NCI-H2171 treated with DMSO at 0.1 percent for 48 hours (cell line): ENCODE results near the gene ZNF597.
"Not testable (repeated sequence)": the region's sequence is repeated elsewhere in the genome, so short reads cannot be mapped to it uniquely, and the experiment has no call there.

Experiments used
- DNase-seq: peaks from one replicate; lab custom pipeline; 2025; lab: John Stamatoyannopoulos, UW

The ZNF597 gene

DNA sequence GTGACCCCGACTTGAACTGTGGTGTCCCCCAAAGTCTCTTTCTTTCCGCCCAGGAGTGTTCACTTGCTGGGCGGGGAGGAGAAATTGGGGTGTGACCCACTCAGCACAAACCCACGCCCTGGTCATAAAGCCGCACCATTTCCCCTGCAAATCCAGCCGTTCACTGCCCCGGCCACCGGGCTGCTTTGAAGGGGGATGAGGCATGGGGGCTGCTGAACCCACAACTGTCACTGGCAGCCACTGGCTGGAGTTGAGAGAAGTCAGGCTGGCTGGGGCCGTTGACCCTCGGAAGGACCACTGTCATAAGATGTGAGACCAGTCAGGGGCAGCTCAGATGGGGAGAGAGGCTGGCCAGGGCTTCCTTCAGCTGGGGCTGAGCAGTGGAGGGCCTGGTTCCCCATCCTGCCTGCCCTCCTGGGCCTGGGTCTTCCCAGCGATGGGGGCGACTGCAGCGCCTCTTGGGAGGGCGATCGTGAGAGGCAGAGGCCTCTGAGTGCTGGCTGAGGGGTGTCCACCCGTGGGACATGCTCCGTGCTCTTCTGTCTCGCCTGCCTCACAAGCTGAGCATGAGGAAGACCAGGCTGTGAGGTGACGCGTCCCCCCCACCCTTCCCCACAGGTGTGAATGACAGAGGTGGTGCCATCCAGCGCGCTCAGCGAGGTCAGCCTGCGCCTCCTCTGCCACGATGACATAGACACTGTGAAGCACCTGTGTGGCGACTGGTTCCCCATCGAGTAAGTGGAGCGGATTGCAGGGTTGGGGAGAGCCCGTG, 32.5 kb upstream of the ZNF597 start:
- DNase-seq = no peak

DNA sequence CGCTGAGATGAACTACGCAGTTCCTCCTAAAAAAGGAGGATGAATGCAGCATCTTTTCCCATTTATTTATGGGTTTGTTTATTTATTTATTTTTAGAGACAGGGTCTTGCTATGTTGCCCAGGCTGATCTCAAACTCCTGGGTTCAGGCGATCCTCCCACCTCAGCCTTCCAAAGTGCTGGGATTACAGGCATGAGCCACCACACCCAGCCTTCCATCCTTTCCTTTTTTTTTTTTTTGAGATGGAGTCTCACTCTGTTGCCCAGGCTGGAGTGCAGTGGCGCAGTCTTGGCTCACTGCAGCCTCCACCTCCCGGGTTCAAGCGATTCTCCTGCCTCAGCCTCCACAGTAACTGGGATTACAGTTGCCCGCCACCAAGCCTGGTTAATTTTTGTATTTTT, 31.6 kb upstream of the ZNF597 start:
- not testable (repeated sequence) for DNase-seq

DNA sequence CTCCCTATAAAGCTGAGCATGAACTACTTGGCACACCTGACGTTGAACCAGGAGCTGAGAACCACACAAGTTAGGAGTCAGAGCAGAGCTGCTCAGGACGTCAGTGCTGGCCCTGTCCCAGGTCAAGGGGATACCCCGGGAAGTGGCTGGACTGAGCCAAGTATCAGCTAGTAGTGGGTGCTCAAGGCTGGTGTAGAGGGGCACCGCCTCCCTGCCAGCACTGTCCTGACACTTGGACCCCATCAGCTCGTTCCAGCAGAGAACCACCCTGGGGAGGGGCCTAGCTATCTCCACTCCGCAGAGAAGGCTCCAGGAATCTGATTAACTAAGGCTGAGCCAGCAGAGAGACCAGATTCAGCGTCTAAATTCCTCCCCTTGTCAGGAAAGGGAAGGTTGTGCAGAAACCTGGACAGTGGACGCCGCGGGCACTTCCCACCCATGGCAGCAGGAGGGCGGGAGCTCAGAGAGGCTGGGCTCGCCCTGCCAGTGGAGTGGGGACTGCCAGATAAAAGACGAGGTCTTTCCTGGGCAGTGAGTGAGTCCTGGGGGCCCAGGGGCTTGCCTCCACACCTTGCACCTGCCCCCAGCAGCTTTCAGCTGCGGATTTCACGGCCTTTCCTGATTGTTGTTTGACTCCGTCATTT, 31.0 kb upstream of the ZNF597 start:
- no peak for DNase-seq

DNA sequence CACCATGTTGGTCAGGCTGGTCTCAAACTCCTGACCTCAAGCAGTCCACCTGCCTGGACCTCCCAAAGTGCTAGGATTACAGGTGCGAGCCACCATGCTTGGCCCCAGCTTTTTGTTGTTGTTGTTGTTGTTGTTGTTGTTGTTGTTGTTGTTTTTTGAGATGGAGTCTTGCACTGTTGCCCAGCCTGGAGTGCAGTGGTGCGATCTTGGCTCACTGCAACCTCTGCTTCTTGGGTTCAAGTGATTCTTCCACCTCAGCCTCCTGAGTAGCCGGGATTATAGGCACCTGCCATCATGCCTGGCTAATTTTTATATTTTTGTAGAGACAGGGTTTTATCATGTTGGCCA, 30.3 kb upstream of the ZNF597 start:
- DNase-seq = not testable (repeated sequence)

DNA sequence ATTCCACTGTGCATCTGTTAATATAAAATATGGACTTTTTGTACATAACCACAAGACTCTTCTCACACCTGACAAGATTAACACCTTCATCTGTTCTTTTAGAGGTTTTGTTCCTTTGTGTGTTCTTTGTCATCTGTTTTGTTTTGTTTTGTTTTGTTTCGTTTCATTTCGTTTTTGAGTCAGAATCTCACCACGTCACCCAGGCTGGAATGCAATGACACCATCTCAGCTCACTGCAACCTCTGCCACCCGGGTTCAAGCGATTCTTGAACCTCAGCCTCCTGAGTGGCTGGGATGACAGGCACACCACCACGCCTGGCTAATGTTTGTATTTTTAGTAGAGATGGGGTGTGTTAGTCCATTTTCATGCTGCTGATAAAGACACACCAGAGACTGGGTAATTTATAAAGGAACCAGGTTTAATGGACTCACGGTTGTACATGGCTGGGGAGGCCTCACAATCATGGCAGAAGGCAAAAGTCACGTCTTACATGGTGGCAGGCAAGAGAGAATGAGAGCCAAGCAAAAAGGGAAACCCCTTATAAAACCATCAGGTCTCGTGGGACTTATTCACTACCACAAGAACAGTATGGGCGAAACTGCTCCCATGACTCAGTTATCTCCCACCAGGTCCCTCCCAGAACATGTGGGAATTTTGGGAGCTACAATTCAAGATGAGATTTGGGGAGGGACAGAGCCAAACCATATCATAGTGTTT, 29.7 kb upstream of the ZNF597 start:
- DNase-seq = no peak

DNA sequence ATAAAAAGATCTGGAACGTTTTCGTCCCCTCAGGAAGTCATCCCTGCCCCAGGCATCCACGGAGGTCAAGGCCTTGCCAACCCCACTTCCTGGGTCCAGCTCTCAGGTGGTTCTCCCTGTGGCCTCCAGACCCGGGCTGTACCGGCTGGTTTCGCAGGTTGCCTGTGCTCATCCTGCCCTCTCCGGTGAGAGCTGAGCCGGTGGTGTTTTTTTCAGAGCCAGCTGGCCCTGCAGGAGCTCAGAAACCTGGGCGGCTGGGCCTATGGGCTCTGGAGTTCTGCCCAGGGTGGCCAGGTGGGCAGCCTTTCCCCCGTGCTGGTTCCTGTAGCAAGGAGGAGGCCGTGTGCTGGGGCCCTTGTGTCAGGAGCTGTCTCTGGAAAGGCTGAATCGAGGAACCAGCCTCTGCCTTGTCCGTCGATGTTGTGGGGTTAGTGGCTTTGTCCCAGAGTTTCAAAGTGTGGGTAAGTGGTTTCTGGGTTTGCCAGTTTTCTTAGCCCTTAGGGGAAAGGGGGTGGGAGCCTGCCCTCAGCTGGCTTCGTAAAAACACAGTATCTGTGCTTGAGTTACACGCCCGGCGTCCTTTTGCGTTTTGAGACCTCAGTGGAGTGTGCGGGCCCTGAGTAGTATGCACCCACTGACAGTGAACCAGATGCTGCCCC, 28.3 kb upstream of the ZNF597 start:
- DNase-seq = peak; percentile 3

DNA sequence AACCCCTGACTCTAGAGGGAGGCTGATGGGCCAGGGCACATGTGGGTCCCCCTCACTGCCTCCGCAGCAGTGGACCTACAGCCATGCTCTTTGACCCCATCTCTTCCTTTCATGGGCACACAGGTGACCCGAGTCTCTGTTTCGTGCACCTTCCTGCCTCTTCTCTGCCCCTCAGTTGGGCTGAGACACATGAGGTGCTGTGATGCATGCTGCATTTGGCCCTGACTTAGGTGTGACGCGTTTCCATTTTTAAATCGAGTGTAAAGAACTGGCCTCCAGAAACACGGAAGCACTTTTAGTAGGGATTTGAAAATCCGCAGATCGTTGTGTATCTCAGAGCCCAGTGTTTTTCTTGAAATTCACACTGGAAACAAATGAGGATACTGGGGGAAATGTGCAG, 27.4 kb upstream of the ZNF597 start:
- no peak for DNase-seq

DNA sequence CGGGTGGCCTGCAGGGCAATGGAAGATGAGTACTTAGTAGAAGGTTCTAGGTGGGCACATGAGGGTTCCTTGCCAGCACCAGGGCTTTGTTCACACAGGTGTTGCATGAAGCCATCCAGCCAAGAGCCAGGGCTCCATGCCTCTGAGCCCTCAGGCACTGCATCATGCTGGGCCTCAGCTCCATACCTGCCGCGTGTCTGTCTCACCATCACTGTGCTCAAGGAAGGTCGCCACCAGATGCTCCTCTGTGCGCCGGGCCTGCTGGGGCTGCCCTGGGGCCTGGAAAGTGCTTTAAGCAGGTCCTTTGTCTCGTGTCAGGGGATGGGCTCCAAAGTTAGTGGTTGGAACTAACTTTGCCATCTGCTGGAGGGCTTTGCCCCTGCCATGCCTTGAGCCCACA, 26.4 kb upstream of the ZNF597 start:
- DNase-seq = no peak

DNA sequence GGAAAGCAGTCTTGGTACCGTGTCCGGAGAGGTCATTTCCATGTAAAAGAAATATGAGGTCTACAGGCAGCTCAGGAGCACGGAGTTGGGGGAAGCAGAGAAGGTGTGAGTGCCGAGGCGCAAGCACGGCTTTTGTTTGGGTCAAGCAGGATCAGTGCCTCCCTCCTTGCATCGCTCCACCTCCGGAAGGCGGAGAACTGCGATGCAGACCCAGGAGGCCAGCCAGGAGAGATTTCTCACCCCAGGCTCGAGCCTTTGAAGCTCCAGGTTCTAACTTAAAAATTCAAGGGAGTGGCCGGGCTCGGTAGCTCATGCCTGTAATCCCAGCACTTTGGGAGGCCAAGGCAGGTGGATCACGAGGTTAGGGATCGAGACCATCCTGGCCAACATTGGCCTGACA, 25.2 kb upstream of the ZNF597 start:
- DNase-seq = no peak

DNA sequence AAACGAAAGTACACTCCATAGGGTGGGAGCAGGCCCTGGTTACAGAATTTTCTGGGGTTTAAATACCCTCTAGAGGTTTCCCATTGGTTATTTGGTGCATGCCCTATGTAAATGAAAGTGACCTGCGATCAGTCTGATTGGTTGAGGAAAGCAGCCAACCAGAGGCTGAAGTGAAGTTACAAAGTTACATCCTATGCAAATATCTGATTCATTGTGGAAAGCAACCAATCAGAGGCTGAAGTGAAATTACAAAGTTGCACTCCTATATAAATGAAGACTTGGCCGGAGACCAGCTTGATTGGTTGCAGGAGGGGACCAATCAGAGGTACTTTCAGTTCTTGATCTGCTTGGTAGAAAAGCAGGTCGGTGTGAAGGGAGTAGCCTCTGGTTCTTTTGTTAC, 24.6 kb upstream of the ZNF597 start:
- DNase-seq = no peak

DNA sequence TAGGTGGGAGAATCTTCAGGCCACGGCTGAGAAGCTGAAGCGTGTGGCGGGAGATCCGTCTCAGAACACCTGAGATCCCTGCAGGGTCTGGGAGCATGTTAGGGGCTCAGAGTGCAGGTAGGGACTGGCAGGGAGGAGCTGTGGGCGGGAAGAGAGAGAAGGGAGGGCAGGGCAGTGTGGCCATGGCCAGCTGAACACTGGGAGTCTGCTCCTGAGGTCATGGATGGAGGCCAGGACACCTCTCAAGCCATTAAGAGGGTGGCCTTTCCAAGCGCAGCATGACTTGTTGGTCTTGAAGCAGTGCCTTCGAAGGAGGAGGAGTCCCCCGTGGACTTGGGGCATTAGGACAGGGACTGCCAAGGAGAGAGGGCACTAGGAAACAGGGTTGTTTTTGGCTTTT, 23.9 kb upstream of the ZNF597 start:
- DNase-seq = no peak

DNA sequence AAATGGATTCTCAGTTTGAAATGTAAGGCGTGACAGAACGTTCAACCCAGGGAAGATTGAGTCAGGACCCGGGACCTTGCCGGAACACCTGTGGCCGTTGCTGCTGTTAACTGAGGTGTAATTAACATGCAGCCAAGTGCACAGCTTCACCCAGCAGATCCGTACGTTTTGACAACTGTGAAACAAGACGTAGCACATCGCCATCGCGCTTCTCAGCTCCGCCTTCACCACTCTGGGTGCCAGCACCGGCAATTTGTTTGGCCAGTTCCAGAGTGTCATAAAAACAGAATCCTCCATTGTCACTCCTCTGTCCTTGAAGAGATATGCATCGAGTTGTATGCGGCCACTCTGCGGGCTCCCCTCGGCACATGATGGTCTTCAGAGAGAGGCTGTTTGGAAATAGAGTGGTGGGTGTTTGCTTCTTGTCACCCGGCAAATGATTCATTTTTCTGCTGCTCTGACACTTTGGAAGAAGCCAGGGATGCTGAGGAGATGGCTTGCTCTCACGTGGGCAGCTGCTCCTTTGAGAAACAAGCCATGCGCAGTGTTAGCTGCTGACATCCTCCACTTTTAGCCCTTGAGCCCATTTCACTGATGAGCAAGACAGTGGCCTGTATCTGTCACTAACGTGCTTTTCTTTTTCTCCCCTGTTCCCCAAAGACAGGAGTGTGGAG, 22.7 kb upstream of the ZNF597 start:
- DNase-seq = no peak

DNA sequence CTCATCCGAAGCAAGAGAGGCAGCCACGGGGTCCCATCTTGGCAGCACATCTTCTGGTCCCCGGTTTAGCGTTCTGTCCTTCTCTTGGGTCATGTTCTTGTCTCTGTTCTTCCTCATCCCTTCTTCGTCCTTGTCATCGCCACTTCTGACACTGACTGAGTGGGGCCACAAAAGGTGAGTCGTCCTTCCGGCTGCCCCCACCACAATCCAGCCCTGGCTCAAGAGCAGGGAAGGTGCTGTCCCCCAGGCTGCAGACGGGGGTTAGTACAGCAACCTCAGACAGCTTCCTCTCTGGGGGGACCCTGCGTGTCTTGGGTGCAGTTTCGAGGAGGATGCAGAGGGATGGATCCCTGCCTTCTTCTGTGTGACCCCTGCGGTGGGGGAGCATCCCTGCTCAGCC, 22.0 kb upstream of the ZNF597 start:
- no peak for DNase-seq

DNA sequence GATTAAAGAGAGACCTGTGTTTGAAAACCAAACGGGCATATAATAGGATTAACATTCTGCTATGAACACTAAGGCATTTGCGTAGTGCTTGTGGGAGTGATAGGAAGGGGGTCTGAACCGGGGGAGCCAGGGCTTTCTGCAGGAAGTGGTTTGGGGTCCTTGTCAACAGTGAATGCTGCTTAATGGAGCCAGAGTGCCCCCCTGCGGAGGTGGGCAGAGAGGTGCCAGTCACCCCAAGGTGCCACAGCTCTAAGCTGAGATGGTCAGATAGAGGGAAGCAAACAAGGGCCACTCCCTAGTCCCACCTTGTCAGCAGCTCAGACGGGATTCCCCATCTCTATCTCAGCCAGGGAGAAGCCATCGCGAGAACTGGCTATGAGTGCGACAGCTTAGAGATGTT, 17.8 kb upstream of the ZNF597 start:
- DNase-seq = no peak

DNA sequence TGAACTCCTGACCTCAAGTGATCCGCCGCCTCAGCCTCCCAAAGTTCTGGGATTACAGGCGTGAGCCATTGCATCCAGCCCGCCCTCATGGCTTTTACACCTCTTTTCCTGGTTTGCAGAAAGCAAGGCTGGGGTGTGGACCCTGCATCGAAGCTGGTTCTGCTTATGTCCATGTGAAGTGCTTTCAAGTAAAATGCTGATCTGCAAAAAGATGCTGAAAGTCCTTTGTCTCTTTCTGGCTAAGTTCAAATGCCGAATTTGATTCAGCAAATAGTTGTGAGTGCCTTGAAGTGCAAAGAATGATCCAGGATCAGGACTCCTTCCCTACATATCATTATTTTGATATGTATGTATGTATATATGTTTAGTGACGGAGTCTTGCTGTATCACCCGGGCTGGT, 17.3 kb upstream of the ZNF597 start:
- no peak for DNase-seq

DNA sequence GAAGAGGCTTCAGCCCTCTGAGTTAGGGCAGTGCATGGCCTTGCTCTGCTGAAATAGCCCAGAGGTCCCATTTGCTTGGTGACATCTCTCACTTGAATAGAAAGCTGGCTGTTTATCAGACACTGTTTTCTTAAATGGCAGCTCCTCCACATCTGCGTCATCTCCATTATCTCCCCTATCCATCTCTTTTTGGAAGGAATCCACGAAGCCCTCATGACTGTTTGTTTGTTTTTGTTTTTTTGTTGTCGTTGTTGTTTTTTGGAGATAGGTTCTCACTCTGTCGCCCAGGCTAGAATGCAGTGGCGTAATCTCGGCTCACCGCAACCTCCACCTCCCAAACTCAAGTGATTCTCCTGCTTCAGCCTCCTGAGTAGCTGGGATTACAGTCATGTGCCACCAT, 16.8 kb upstream of the ZNF597 start:
- DNase-seq = no peak

DNA sequence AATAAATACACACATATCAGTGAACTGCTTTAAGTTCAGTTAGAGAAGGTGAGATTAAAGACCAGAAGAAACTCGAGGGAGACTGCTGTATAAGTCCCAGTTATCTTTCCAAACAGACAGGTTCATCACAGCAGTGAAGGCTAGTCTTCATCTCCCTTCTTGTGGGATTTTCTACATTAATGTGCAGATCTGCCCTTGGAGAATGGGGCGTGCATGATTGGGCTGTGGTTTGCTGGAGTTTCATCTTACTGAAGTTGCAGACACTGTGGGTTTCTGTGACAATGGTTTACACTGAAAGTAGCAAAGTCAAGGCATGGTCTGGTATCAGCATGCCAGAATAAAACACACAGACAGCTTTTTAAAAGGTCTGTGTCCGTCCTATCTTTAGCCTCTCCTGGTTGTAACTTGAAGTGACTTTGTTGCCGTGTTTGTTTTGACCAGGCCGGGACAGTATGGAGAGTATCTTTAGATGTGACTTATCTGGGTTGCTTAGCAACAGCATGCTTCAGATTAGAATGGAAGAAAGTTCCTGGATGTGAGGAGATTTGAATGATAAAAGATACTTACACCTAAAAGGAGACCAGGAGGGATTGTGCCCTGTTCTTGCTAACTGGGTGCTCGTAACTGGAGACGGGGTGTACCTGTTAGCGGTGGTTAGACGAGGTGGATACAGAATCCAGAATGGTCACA, 16.2 kb upstream of the ZNF597 start:
- DNase-seq = no peak

DNA sequence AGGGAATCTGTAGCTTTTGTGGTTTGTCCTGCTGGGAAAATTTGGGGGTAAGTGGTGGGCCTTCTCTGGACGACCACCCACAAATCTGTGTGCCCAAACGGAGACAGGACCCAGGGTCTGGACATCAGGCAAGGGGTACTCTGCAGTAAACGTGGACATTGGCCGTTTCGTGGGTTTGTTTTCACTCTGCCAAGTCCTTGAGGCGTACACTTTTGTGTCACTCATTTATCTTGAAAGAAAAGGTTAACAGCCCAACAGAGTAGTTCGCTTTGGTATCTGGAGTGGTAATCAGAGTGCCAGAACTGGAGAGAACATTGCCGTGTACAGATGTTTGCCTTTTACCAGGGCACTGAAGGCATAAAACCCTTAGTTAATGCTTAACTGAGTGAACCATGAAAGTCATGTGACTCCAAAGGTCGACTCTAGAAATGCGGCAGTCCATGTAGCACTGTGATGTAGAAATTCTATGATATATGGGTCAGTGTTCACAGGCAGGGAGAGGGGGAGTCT, 15.6 kb upstream of the ZNF597 start:
- no peak for DNase-seq

DNA sequence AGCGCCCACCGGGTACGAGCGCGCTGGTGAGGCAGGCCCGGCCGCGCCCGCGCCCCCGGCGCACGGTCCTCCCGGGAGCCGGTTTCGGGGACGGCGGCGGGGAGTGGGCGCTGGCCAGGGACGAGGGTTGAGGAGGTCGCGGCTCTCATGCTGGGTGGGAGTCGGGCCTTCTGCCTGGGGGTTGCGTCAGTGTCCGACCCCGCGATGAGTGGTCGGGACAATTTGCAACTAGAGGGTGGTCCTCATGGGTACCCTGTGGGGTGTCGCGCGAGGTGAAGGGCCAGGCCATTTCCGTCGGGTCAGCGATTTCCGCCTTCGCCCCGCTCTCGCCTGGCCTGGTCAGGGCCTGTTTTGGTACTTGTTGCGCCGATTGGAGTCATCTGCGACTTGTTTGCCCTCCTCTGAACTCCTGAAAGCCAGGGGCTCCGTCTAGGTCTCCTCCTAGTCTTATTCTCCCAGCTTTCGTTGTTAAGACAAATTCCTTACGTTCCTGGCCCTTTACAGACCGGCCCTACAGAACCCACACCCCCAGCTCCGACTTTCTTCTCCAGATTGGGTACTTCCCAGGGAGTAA, 15.1 kb upstream of the ZNF597 start:
- DNase-seq = no peak

DNA sequence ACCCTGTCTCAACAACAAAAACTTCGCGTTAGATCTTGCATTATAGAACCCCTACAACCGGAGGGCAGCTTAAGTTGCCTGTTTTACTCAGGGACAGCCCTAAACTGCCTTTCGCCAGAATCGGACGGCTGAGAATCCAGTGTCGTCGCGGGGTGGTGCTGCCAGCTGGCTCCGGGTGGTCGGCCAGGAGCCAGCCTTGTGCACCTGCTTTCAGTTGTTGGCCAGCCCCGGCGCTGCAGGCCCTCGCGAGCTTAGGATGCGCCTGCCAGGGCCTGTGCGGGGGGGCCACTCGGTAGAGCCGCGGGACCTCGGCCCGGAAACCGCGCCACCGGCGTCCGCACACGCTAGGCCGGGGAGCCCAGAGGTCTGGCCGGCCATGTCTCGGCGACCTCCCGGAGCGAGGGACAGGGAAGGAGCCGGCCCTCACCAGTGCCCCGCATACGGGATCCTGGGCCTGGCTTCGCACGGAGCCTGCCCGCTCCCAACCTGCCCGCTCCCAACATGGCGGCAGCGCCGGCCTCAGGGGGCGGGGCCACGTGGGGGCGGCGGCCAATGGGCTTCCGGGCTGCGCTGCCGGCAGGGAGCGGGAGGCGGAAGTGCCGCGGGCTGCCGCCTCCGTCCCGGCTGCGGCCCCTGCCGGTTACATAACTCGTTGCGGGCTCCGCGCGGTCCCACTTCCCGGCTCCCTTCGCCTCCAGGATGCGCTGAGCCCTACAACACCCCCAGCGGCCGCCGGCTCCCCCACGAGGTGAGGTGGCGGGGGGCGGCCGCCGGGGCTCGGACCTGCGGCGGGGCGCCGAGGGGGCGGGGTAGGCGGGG, 14.3 kb upstream of the ZNF597 start:
- DNase-seq = peak; percentile 84
